GM21737 (cell line): Measurements from ENCODE around the gene MTA1.

ENCODE experiments used
- ATAC-seq: cut with Tn5 transposase; IDR thresholded peaks from one replicate; pipeline ENCODE4 v1.9.1; 2021; ENCODE audit warnings: mild to moderate bottlenecking, moderate library complexity; ENCODE audit not compliant: unreplicated experiment

MTA1 gene

DNA sequence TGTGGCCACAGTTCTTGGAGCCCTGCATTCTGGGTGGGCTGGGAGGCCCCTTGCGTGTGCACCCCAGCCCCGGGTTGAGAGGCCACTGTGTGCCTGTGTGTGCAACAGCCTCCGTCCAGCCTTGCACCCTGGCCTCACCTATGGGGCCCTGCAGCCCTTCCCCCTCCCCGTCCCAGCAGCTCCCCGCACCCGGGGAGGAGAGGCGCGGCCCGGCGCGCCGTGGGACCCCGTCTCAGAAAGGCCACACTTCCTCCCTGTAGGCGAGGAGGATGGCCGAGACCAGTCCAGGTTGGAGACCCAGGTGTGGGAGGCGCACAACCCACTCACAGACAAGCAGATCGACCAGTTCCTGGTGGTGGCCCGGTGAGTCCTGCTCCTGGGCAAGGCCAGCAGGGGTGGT, 38.4 kb downstream of the MTA1 start:
- no peak for ATAC-seq

DNA sequence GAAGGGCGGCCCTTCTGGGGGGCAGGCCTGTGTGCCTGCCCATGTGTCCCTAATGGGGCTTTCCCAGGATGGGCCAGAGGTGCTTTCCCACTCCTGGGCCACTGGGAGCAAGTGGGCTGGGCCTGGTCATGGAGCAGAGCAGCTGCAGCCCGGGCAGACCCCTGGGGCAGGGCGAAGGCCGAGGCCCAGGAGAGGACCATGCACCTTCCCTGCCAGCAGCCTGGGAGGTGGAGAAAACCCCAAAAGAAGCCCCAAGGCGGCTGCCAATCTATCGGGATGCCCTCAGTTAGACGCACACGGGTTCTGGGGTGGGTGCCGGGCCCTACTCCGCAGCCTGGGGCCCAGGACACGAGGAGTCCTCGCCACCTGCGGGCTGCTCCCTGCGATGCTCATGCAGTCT, 38.9 kb downstream of the MTA1 start:
- no peak for ATAC-seq

DNA sequence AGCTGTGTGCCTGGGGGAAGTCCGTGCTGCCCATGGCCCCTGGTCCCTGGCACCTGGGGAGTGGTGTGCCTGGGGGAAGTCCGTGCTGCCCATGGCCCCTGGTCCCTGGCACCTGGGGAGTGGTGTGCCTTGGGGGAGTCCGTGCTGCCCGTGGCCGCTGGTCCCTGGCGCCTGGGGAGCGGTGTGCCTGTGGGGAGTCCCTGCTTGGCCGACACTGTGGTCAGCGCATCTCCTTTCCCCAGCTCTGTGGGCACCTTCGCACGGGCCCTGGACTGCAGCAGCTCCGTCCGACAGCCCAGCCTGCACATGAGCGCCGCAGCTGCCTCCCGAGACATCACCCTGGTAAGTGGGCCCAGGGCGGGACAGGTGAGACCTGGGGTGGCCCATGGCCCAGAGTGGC, 40.5 kb downstream of the MTA1 start:
- ATAC-seq, result no peak

DNA sequence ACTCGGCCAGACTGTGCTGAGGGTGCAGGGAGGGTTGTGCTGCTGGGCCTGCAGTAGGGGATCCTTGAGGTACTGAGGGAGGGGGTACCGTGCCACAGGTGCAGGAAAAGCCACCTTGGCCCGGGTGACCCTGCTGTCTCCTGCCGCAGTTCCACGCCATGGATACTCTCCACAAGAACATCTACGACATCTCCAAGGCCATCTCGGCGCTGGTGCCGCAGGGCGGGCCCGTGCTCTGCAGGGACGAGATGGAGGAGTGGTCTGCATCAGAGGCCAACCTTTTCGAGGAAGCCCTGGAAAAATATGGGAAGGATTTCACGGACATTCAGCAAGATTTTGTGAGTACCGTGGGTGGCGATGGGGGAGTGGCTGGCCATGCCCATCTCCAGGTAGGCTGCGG, 41.0 kb downstream of the MTA1 start:
- no peak for ATAC-seq

DNA sequence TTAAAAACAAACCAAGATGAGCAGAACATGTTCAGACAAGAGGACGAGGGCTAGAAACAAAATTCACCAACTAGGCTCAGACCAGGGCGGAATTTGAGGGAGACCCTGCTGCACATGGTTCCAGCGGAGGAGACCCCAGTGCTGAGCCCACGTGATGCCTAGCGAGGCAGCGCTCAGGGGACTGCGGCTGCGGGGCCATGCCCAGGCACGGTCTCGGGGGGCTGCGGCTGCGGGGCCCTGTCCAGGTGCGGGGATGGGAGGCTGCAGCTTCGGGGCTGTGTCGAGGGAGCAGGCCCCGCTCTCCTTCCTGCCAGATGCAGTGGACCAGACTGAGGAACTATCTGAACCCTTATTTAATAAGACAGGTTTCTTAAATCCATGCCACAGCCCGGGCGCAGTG, 42.3 kb downstream of the MTA1 start:
- ATAC-seq, result no peak

DNA sequence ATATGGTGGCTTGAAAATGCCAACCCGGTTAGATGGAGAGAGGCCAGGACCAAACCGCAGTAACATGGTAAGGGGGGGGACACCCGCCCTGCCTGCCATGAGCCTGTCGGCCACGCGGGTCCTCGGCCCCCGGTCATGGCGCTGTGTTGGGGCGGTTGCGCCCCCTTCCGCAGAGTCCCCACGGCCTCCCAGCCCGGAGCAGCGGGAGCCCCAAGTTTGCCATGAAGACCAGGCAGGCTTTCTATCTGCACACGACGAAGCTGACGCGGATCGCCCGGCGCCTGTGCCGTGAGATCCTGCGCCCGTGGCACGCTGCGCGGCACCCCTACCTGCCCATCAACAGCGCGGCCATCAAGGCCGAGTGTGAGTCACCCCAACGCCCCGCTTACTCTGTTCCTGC, 44.9 kb downstream of the MTA1 start:
- no peak for ATAC-seq

DNA sequence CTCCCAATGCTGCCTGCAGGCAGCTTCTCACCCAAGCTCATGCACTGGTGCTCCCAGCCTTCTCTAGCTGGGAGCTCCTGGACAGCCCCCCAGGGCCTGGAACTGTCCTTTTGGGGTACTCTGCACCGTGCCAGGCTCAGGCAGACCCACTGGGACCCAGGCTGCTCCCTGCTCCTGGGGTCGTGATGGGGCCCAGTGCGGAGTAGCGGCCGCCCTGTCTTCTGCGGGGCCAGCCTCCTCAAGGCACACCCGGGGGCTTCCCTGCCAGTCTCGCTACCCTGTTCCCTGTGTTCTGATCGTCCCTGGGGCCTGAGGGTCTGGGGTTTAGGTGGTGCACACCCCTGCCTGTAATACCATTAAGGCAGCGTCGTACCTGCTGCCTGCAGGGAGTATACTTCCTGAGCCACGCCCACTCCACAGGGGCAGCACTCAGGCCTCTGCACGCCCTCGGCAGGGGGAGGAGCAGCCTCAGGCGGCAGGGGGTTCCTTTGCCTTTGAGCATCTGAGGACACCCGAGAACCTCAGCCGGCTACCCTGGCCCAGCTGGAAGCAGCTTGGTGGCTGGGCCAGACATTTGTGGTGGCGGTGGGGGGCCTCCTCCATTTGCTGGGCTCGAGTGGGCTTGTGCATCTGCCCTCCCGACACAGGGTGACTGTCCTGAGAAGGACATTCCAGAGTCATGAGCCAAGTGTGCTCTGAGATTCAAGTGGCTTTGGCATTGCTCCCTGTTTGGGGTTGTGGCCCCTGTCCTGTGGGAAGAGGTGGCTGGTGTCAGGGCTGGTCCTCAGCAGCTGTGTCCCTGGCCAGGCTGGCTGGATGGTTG, 45.8 kb downstream of the MTA1 start:
- no peak for ATAC-seq

DNA sequence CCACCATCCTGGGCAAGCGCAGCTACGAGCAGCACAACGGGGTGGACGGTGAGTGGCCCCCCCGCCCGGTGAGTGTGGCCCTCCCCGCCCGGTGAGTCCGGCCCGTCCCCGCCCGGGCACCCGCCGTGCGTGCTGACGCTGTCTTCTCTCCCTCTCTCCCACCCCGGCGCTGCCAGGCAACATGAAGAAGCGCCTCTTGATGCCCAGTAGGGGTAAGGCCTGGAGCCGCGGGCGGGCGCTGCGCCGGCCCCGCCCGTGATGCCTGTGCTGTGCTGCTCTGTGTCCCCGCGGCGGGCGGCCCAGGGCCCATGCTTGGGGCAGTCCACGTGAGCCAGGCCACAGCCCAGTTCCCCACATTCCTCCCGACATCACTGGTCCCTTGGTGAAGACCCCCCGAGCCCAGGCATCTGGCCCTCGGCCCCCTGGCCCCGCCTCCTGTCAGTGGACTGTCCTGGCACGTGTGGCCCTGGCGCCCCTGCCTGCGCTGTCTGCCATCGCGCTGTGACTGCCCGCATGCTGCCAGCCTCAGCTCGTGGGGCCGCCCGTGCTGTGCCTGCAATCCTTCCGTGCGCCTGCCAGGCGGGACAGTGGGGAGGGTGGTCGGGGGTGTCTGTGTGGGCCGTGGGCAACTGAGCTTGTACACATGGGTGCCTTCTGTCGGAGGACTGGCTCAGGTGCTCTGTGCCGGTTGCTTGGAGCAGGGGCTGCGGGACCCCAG, 47.1 kb downstream of the MTA1 start:
- no peak for ATAC-seq

DNA sequence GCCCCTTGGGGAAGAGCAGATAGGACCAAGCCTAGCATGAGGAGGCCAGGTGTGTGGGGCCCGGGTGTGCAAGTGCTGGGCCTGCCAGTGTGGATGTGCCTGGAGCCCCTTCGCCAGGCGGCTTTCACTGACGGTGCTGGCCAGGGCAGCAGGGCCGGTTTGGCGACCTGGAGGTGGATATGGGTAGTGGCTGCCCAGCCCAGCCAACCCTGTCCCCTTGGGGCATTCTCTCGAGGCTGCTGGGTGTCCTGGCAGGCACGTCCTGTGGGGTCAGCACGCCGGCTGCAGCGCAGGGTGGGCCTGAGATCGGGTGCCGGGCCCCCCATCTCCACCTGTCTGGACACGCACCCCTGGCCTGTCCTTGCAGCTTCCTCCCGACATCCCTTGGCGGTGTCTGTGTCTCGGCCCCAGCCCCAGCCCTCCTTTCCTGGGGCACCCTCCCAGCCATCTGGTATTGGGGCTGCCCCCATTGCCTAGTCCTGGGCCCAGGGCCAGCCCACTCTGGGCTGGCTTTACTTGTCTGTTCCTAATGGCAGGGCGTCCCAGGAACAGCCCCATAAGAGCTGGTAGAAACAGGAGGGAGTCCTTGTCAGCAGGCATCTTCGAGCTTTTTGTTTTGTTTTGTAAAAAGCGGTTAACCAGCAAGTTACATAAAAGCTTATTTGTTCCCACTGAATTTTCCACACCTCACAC, 47.8 kb downstream of the MTA1 start:
- no peak for ATAC-seq

DNA sequence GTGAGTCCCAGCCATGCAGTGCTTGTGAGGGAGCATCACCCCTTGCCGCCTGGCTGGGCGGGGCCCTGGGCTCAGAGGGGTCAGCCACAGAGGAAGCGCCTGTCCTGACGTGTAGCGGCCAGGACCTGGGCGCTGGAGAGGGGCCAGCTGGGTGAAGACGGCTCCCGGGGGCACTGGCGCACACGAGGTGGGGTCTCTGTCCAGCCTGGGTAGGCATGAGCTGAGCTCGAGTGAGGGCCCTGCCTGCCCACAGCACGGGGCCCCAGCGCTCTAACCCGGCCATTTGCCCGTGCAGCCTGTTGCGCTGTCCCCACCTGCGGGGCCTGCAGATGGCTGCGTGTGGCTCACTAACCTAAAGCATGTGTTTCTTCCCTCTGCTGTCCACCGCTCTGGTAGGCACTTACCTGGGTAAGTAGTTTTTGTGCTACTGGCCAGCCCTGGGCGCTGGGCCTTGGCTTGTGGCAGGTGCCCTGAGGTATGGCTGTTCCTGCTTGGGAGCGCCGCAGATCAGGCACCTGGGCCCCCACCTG, 48.4 kb downstream of the MTA1 start:
- ATAC-seq, result no peak

DNA sequence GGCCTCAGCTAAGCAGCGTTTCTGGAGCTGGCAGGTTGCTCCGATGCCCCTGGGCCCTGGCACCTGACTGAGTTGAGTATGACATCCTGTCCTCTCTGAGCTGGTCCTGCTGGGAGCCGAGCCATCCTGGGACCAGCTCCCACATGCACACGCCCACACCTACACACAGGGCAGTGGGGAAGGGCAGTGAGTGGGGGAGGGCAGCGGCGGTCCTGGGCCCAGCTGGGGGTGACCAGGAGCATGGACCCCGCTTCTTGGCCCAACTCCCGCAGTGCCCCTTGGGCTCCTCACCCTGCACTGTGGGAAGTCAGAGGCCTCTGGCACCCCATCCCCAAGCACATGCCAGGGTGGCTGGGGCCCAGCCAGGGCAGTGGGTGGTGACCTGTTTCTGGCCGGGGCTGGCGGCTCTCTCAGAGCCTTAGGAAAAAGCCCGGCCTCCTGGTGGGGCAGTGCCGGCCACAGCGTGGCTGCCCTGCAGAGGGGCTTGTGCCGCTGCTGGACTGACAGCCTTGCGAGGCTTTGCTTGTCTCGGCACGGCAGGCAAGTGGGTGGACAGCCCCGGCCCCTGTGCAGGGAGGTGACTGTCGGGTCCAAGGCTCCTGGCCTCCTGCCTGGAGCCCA, 49.1 kb downstream of the MTA1 start:
- ATAC-seq, result no peak

DNA sequence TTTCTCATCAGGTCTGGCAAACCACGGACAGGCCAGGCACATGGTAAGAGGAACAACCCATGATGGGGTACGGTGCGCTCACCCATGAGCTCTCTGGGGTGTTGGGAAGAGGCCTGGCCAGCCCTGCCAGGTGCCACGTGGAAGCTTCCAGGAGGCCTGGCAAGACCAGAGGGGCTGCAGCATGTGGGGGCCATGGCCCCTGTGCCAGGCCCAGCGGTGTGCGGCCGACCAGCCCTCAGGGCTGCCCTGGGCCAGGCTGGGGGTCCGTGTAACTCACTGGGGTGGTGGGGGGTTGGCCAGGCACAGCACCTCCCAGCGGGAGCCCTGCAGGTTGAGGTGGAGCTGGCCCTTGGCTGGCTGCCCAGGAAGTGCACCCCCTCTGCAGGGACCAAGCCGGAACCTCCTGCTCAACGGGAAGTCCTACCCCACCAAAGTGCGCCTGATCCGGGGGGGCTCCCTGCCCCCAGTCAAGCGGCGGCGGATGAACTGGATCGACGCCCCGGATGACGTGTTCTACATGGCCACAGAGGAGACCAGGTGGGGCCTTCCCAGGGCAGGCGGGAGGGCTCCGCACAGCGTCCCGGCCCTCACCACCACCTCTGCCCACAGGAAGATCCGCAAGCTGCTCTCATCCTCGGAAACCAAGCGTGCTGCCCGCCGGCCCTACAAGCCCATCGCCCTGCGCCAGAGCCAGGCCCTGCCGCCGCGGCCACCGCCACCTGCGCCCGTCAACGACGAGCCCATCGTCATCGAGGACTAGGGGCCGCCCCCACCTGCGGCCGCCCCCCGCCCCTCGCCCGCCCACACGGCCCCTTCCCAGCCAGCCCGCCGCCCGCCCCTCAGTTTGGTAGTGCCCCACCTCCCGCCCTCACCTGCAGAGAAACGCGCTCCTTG, 50.1 kb downstream of the MTA1 start:
- ATAC-seq, result no peak

DNA sequence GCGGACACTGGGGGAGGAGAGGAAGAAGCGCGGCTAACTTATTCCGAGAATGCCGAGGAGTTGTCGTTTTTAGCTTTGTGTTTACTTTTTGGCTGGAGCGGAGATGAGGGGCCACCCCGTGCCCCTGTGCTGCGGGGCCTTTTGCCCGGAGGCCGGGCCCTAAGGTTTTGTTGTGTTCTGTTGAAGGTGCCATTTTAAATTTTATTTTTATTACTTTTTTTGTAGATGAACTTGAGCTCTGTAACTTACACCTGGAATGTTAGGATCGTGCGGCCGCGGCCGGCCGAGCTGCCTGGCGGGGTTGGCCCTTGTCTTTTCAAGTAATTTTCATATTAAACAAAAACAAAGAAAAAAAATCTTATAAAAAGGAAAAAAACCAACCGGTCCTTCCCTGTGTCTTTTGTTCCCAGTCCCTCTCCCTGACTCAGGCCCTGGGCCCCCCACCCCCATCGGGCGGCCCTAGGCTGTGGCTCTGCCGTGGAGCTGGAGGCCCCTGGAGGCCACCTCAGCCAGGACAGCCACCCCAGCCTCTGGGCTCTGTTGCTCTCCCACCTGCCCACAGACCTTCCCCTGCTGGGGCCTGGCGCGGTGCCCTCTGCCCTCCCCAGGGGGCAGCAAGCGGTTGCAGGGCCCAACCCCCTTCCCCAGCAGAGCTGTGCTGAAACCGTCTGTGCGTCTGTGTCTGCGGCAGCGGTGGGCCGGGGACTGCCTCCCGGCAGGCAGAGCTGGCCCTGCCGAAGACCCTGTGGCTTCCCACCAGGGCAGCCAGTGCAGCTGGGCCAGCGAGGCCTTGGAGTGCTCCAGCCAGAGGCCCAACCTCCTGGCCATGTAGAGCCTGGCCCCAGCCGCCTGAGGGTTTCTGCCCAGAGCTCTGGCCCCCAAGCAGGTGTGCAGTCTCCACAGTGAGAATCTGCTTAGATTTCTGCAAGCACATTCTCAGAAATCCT, 51.0 kb downstream of the MTA1 start:
- no peak for ATAC-seq

DNA sequence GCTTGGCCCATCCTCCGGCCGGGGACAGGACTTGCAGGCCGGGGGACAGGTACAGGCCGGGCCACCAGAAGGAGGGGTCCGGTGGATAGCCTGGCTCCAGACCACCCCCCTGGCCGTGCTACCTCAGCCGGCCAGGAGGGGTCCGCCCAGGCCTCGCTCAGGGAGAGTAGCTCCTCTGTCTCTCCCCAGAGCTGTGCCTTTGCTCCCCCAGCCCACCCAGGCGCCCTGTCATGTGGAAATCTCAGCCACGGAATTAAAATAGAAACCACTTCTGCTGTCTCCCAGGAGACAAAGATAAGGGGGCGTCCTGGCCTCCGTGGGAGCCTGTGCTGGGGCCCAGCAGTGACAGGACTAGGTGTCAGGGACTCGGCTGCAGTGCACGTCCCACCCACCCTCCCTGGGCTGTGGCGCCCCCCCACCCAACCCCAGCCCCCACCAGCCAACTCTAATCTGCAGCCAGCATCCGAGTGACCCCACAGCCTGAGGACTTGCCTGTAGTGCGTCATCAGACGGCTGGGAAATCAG, 51.7 kb downstream of the MTA1 start:
- ATAC-seq, result no peak

DNA sequence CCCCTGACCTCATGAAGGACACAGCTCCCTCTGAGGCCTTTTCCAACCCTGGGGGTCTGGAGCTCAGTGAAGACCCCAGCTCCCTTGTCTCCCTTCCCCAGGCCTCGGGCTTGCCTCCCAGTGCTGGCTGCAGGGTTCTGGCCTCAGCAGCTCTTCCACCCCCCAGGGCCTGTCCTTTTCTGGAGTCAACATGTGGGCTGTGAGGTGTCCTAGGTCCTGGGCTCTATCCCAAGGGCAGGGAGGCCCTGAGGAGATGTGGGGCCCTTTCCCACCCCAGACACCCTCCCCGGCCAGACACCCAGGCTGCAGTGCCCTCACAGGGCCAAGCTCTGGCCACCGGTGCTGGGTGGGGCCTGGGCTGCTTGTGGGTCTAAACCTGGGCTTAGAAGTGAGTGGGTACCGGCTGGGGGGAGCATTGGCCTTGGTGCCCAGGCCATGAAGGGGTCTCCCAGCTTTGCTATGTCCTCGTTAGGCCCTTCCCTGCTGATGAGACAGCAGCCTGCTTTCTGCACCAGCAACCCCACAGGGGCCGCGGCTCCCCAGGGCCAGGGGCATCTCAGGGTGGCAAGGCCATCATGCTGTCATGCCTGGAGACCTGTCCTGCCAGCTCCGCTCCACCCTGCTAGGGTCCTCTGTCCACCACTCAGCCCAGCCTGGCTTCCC, 52.3 kb downstream of the MTA1 start:
- no peak for ATAC-seq

DNA sequence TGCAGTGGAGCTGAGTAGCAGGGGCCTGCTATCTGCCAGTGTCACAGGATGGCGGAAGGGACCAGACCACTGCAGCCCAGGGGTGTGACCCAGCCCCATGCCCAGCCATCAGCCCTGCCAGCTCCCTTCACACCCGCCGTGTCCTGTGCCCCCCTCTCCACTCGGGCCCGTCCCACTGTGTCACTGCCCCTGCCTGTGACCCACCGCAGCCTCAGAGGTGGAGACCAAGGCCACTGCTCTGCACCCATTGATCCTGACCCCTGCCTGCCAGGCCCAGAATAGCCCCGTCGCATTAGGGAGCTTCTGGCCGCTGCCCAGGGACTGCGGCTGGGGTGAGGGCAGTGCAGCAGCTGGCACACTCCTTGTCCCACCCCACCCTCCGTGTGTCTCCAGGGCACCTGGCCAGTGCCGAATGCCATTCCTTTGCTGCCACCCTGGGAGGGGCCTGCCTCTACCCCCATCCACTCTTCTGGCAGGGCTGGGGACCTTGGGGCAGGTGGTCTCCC, 52.9 kb downstream of the MTA1 start:
- no peak for ATAC-seq

DNA sequence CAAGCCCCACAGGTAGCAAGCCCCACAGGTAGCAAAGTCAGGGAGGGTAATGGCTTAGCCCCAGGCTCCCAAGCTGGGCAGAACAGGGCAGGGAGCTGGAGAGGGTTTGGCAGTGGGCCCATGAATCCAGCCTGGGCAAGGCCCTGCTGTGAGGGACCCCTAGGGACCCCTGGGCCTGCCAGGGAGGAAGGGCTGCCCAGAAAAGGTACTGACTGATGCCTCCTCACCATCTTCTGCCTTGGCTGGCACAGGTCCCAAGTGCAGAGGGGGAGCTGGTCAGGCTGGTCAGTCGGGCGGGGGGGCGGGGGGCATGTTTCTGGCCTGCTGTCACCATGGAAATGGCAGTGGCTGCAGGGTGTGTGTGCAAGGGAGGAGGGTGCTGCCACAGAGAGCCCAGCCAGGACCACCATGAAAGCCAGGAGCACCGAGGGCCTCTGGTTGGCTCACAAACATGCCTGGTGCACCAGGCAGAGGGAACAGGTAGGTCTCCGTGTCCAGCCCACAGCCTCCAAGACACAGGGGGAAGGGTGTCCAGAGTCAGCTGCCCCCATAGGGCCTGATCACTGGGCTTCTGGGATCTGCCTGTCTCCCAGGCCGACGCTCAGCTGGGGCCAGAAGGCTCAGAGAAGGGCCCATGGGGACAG, 53.5 kb downstream of the MTA1 start:
- no peak for ATAC-seq
